SW480 (cell line): ENCODE data around the gene NDUFAF2.
"Not testable (repeated sequence)": the region's sequence is repeated elsewhere in the genome, so short reads cannot be mapped to it uniquely, and the experiment has no call there.

Source experiments
- DNase-seq: peaks from one replicate; pipeline ENCODE4 v3.0.0-alpha.2; 2016; ENCODE audit warnings: low spot score

The NDUFAF2 gene

DNA sequence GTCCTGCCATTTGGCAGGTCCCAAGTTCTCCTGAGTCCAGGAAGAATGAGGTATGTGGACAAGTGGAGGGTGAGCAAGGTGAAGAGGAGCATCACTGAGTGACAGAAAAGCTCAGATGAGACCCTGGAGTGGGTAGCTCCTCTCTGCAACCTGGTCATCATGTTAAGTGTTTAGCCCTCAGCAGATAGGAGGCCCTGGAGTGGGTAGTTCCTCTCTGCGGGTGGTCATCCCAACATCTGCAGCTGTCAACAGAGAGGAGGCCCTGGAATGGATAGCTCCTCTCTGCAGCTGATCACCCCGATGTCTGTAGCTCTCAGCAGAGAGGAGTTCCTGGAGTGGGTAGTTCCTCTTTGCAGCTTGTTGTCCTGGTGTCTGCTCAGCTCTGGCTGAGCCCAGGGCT lies 48.4 kb downstream of the NDUFAF2 start:
- DNase-seq = no peak

- no peak for DNase-seq
Measured at GRCh38 chr5:60993875-60994571, 49.0 kb downstream of the NDUFAF2 start.

- no peak for DNase-seq
Measured at GRCh38 chr5:60996368-60996767, 51.4 kb downstream of the NDUFAF2 start.

DNA sequence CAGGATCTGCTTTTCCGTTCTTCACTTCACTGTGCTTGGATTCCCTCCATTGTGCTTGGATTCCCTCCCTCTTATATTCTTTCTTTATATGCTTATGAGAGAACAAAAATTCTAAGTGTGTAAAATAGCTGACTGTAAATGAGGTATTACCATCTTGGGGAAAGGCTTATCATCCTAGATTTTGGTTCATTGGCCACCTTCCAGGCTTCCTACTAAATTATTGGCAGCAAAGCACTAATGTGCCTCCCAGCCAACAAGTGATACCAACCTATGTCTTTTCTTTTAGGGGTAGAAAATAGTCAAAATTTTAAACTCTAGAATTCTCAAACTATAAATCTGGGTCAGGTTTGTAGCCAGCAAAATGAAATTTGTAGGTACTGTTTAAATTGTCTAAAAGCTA lies 52.7 kb downstream of the NDUFAF2 start:
- no peak for DNase-seq

DNA sequence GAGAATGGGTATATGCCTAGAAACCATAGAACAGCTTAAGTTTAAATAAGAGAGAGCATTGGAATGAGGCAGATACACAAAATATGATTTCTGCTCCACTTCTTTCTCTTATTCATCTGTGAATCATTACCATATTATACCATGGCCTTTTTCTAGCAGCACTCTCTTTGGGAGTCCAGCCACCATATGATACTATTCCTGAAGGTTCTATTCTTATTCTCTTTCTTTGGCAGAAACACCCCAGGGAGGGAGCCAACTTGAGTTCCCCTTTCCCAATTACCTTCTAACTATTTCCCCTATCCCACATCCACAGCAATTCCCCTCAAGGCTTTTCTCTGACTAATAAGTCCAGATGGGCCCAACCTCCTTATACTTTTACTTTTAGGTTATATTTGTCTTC lies 55.9 kb downstream of the NDUFAF2 start:
- DNase-seq = no peak

DNA sequence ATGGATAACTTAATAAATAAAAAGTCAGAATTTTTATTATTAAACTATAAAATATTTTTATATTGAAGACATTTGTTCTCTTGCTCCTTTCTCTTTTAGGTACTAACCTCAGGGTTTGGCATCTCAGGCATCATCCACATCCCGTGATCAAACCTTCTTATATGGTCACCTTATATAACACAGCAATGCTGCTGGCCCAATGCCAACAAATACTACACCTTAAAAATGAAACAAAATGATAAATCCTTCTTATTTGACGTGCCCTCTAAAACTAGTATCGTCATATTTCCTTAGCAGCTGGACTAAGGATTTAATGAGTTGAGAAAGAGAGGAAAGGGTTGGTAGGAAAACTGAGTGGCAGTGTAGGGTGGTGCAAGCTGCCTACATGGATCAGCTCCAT lies 56.6 kb downstream of the NDUFAF2 start:
- no peak for DNase-seq

DNA sequence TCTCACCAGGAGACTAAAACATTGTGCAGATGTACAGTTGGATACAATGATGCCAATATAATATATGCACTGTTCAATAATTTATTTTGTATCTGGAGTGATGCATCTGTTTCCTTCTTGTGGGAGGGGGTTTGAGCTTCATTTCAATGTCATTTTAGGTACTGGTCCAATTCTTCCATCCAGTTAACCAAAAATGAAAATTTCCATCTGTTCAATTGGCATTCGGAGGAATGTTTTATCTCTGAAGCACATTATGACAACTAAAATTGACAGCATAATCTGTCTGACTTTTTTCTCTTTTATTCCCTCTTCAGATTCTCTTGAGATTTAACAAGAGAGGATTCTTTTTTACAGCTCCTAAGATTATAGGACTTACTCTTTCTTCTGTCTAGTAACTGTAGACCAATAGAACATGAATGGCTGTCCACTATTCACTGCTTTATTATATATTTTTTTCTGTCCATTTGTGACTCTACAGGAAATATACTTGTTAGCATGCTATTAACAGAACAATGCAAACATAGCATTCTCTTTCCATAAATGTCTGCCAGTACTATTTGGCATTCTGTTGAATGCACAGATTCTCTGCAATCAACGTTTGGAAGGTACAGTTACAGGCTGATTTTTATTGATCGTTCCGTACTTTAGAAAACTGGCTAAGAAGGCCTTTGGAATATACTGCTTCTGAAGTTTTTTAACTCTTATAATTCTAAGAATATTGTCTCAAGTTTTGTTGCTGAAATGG lies 57.8 kb downstream of the NDUFAF2 start:
- DNase-seq = no peak

- no peak for DNase-seq
Measured at GRCh38 chr5:61004448-61004847, 59.4 kb downstream of the NDUFAF2 start.

- DNase-seq = no peak
Measured at GRCh38 chr5:61009907-61010306, 64.9 kb downstream of the NDUFAF2 start.

DNA sequence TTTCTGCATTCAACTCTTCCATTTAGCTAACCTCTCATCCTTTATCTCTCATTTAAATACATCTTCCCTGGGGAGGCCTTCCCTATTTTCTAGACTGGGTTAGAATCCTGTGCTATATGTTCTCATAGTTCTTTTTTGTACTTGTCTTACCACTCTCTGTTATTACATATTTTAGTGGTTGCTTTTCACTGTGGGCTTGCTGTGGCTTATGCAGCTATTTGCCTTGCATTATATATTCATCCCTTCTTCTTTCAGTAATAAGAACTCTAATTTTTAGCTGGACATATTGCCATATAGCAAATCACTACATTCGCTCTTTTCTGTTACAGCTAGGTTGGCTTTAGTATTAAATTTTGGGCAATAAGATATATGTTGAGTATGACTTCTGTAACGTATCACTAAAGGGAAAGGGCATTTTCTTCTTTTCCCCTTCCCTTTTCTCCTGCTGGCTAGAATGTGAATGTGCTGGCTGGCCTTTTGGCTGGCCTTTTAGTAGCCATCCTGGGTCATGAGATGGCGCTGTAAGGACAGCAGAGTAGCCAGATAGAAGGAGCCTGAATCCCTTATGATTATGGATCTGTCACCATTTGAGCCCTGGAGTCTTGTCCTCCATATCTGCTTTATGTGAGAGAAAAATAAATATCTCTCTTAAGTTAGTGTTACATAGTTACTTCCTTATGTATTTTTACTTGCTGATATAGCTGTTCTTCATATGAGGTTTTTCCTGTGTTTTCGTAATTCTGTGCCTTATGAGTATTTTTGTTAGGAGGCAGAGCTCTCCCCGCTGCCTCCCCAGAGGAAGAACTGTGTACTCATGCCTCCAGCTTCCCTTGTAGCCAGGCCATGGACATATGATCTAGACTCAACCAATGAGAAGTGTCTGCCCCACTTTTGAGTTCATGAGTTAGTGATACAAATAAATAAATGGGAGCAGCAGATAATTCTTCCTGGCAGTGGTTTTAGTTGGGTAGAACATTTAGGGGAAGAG lies 65.8 kb downstream of the NDUFAF2 start:
- DNase-seq = no peak

DNA sequence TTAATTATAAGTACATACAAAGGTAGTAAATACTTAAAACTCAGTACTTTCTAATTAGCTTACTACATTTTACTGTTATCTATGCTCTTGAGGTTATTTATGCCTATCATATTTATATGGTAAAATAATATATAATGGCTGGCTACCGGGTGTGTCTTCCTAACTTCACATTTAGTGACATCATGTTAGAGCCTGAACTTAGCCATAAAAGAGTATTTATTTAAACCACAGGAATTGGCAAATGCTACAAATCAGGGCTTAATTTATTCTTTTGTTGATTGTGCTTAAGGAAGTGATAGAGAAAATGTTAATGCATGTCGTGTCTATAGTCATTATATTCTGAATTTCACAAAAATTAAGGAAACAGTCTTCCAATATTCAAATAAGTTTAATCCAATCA lies 73.1 kb downstream of the NDUFAF2 start:
- DNase-seq = no peak

GRCh38 chr5:61019642-61020041 lies 74.6 kb downstream of the NDUFAF2 start:
- DNase-seq = no peak

DNA sequence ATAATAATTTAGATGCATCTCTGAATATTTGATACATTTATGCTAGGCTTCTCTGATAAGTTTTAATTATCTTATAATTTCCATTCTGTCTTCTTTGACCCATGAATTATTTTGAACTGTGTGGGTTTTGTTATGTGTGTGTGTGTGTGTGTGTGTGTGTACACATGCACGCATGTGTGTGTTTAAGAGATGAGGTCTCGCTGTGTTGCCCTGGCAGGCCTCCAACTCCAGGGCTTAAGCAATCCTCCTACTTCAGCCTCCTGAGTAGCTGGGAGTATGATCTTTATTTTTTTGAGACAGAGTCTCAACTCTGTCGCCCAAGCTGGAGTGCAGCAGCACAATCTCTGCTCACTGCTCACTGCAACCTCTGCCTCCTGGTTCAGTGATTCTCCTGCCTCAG lies 75.4 kb downstream of the NDUFAF2 start:
- DNase-seq = no peak

GRCh38 chr5:61023131-61023530 lies 78.1 kb downstream of the NDUFAF2 start:
- DNase-seq = no peak

- DNase-seq = no peak
Measured at GRCh38 chr5:61026004-61026403, 81.0 kb downstream of the NDUFAF2 start.

GRCh38 chr5:61028382-61028781 lies 83.4 kb downstream of the NDUFAF2 start:
- no peak for DNase-seq

GRCh38 chr5:61029456-61030162 lies 84.6 kb downstream of the NDUFAF2 start:
- no peak for DNase-seq

DNA sequence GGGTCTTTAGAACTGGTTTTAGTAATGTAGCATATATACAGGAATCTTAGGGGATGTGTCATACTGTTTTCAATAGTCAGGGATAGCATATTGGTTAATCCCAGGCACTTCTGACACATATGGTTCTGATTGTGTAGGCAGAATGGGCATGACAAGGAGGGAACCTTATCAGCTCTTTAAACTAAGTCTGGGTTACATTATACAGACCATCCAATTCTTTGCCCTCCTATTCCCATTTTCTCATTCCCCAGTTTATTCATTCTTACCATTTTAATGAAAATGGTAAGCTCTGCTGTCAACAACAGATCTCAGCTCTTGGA lies 85.1 kb downstream of the NDUFAF2 start:
- DNase-seq = no peak

DNA sequence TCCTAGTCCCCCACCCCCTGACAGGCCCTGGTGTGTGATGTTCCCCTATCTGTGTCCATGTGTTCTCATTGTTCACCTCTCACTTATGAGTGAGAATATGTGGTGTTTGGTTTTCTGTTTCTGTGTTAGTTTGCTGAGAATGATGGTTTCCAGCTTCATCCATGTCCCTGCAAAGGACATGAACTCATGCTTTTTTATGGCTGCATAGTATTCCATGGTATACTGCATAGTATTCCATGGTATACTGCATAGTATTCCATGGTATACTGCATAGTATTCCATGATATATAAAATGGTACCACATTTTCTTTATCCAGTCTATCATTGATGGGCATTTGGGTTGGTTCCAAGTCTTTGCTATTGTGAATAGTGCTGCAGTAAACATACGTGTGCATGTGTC lies 86.3 kb downstream of the NDUFAF2 start:
- not testable (repeated sequence) for DNase-seq

- DNase-seq = no peak
Measured at GRCh38 chr5:61044545-61044944, 99.5 kb downstream of the NDUFAF2 start.

- no peak for DNase-seq
Measured at GRCh38 chr5:61047346-61047745, 102.3 kb downstream of the NDUFAF2 start.

DNA sequence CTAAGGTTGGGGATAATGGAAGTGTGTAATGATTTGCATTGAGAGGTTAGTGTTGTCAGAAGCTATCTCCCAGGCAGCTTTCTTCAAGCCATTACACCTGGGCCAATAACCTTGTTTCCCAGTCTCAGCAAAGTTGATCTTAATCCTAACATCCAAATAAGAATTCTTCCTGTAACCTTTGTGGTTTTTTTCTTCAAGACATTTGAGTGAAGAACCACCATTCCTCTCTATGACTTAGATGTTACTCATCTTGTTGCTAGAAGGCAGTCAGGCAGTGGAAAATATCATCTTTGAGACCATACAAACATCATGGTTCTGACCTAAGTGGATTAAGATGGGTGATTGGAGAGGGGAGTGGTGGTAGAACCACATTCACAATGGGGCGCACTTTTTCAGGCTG lies 103.5 kb downstream of the NDUFAF2 start:
- no peak for DNase-seq
